Mesenteric fat pad (tissue), 1 donor: ENCODE measurements around the gene DNAJB4. TPM values are rescaled to one million over a fixed set of nuclear protein-coding genes. Genes with fewer than 3 reads are reported as not detected.
"Not testable (repeated sequence)": the region's sequence is repeated elsewhere in the genome, so short reads cannot be mapped to it uniquely, and the experiment has no call there.

Experiments used
- DNase-seq: peaks from one replicate; pipeline ENCODE4 v3.0.0-alpha.2; 2020; ENCODE audit warnings: low spot score
- total RNA-seq: library from RNA; stranded (reverse); fragmentation: NEBNext Ultra II Directional; extraction: Animal tissue kit (Norgen Biotek cat#: 25700); gene quantifications from one replicate; pipeline ENCODE4 v1.2.1, GENCODE V29; 2021
- donor health status: DM: yes; HTN: yes; CAD: no.

DNAJB4 gene
- total RNA-seq, 1 donor from 2014 or later = 25.2 TPM

DNA sequence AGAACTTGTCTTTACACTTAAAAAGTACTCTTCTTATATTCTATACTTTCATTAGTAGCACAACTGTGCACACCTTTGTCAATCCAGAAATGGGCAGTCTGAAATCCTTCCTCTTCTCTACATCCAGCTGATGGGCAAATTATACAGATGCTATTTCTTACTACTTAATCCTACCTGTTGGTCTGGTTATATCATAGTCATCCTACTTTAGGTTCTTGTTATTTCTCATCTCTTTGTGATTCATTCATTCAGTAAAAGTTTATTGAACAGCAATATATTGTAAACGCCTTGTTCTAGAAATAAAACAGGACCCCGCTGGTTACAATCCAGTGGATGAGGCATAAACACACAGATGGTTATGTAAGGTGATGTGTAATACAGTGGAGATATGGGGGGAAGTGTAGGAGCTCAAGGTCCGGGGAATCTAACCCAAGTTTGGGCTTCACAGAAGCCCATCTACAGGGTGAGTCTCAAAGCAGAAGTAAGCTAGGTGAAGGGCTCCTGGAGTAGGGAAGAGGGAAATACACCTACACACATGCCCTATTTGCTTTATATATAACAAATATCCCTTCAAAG, 14.0 kb upstream of the DNAJB4 start:
- no peak for DNase-seq

DNA sequence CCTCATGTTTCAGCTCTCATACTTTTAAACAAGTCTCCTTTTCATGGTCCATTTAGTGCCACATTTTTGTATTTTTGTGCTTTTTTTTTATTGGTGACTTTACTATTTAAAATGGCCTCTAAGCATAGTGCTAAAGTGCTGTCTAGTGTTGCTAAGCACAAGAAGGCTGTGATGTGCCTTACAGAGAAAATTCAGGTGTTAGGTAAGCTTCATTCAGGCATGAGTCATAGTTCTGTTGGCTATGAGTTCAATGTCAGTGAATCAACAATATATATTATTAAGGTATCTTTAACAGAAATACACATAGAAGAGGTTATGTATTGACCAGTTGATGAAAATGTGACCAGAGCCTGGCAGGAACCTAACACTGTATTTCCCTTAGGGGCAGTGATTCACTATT, 13.1 kb upstream of the DNAJB4 start:
- no peak for DNase-seq

GRCh38 chr1:77994117-77994705, 10.5 kb upstream of the DNAJB4 start:
- DNase-seq = no peak

- no peak for DNase-seq
These were observed 8.0 kb upstream of the DNAJB4 start for GRCh38 chr1:77996734-77997133.

- DNase-seq = not testable (repeated sequence)
These were observed 4.2 kb upstream of the DNAJB4 start for GRCh38 chr1:78000536-78000935.

DNA sequence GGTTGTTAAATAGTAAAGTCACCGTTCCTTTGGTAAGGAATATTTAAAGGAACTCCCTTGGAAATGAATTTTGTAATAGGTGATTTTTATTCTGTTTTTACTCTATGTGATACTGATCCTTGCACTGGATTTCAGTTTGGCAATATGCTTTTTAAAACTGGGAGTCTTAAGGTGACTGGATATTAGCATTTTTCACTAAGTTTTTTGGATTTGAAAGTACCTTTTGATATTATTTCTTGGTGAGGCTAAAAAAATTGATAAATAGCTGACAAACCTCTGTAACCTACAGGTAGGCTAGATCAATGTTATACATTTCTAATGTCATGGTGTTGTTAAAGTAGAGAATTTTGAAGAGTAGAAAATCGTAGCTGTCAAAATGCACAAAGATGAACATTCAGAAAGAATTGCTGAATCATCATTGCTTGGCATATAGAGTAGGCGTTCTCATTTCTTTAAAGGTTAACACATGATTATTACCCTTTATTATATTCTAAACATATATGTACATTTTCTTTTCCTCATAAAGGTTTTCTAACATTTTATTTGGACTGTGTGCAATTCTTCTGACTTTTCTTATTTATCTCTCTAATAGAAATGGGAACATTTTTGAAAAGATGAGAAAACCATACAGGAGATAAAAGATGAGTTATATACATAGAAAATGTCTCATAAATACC, 1.5 kb upstream of the DNAJB4 start:
- no peak for DNase-seq

DNA sequence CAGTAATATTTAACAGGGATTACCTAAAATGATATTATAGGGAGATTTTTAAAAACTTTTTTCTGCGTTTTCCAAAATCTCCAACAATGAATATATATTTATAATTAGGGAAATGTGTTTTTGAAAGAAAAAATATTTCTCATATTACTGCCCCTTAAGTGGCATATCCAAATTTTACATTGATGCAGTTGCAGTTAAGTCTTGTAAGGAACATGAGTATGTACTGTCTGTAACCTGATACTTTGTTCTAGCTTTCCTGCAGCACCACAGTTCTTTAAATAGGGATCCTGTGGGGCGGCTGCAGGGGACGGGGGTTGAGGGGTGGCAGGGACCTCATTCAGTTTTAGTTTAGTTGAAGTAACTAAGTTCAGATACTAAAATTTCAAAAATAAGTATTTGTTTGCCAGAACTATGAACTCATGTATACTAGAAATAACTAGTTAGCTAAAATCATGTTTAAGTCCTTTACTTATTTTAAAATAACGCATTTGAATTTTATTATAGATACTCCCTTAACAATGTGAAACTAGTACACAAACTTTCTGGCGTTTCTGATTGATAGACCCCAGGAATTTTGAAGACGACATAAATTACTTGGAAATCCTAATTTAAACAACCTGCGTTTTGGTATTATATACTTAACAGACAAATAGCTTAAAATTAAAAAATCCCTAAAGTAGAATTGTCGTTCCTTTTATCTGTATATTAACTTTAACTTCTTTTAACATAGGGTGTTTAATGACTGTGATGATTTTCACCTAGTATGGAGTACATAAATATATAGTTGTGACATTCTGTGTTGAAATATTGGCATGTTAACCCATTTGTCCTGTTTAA, 639 bp upstream of the DNAJB4 start:
- no peak for DNase-seq

GRCh38 chr1:78005448-78005722, 646 bp downstream of the DNAJB4 start:
- DNase-seq = no peak

GRCh38 chr1:78005755-78006154, 1.0 kb downstream of the DNAJB4 start:
- no peak for DNase-seq

DNA sequence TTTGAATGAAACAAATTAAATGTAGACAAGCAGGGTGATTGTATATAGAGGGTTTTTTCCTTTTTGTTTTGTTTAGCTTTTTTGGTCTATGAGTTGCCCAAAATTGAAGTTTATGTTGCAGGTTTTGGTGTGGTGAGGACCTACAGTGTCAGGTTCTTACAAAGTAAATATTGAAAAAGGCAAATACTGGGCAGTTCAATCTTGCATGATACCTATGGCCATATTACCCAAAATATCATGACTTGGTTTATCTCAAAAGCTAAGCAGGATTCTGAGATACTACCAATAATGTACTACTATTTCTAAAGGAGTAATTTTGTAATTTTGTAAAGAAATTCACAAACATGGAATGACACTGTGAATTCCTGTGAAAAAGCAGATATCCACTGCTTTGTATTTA, 1.8 kb downstream of the DNAJB4 start:
- no peak for DNase-seq

DNA sequence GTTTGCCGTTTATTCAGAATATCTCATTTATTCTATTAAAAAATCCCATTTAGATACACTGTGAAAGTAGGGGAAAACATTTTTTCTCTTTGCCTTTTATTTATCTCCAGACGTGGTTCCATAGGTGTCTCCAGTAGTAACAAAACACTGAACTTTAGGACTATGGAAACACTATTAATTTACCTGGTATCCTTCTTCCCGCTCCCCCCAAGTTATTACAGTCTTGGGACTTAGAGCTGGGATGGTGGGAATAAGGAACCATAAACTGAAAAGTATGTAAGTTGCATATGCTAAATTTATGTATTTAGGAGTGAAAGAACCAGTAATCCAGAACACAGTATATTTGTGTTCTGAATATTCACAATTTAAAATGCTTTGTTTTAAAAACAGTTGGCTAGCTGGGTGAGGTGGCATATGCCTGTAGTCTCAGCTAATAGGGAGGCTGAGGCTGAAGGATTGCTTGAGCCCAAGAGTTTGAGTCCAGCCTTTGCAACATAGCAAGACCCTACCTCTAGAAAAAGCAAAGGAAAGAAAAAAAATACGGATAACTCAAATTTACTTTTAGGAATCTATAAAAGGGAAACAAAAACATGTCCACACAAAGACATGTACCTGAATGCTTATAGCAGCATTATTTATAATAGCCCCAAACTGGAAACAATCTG, 3.1 kb downstream of the DNAJB4 start:
- DNase-seq = no peak

DNA sequence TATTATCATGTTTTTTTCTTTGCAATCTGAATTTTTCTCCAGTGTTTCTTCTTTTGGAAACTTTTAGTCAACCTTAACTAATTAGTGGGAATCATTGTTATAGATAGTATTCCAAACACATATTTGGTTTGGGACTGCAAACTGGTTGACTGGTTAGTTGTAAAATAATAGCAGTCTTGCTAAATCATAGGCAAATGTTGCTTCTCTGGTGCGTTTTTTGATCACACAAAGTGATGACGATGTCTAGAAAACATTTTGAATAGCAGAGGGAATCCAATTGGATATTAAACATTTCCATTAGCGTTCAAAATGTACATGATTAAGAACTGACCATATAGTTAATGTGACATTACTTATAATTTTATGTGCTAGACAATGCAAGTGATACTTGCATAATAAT, 4.5 kb downstream of the DNAJB4 start:
- DNase-seq = no peak

- DNase-seq = no peak
These were observed 5.1 kb downstream of the DNAJB4 start for GRCh38 chr1:78009836-78010235.

- DNase-seq = no peak
These were observed 6.3 kb downstream of the DNAJB4 start for GRCh38 chr1:78011050-78011449.

DNA sequence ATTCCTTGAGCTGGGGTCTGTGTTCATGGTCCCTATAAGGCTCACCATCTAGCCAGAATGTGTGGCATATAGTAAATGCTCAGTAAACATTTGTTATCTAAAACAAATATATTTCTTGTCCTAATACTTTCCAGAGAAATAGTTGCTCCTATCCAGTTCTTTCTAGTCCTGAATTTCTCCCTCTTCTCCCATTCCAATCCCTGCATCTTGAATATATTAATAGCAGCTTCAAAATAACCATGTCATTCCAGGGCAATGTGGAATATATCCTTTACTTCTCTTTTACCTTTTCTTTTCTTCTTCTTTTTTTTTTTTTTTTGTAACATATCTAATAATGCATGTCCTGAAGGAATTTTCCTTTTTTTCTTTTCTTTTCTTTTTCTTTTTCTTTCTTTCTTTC, 10.4 kb downstream of the DNAJB4 start:
- no peak for DNase-seq

- no peak for DNase-seq
These were observed 14.3 kb downstream of the DNAJB4 start for GRCh38 chr1:78019024-78019423.

GRCh38 chr1:78021134-78021533, 16.4 kb downstream of the DNAJB4 start:
- DNase-seq = not testable (repeated sequence)

DNA sequence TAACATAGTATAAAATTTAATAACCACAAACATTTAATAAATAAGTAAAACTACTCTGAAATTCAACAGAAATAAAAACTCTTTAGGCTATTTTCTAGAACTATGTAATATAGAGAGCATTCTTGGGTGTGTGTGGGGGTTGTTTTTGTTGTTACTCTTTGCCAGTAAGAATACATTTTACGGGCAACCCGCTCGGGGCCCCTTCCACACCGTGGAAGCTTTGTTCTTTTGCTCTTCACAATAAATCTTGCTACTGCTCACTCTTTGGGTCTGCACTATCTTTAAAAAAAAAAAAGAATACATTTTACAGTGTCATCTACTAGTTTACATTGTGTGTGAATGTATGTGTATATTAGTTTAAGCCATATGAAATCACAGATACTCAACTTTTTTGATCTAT, 25.1 kb downstream of the DNAJB4 start:
- DNase-seq = no peak

DNA sequence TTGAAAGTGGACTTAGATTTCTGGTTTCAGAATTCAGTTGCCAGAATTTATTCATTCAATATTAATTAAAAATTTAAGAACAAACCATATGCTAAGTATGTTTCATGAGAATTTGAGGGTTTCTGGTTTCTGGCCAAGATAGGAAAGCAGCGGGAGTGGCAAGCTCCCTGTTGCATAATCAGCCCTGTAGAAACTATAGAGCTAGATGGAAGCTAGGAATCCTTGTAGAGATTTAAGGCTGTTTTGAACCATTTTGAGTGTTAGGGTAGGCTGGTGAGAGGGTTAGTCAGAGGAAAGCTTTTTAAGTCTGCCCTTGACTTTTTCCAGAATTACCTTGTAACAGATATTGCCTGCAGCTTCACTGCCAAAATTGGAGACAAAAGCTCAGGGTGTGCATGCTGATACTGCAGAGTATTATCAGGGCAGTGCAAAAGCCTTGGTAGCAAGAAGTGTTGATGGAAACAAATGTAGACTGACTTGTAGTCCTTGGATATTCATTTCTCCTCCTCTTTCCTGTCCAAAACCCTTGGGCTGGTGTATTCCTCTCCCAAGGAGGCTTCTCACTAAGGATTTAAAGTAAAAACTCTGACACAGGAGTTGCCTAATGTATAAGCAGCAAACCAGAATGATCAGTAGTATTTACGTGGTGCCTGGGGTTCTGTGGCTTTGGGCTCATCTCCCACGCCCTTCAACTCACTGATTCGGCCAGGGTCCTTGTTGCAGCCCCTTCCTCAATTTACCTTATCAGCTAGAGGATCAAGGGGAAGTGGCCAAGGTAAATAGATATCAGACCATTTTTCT, 28.5 kb downstream of the DNAJB4 start:
- DNase-seq = no peak

GRCh38 chr1:78033797-78034172, 29.0 kb downstream of the DNAJB4 start:
- DNase-seq = no peak

DNA sequence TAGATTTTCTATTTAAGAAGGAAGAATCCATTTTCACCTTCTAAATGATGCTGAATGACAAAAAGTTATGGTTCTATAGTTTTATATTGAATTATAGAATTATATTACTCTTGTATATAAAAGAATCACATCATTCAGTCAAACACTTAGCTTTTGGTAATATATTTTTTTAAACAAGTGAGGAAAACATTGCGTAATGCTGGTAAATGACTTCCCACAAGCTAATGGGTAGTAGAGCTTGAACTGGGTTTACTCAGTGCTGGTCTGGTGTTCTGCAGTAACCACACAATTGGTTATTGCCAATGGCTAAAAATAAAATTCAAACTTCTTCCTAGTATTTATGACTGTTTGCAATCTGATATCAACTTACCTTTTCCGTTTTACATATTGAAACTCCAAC, 30.4 kb downstream of the DNAJB4 start:
- no peak for DNase-seq
